ENCODE data around the gene RNF166.

The RNF166 gene

DNA sequence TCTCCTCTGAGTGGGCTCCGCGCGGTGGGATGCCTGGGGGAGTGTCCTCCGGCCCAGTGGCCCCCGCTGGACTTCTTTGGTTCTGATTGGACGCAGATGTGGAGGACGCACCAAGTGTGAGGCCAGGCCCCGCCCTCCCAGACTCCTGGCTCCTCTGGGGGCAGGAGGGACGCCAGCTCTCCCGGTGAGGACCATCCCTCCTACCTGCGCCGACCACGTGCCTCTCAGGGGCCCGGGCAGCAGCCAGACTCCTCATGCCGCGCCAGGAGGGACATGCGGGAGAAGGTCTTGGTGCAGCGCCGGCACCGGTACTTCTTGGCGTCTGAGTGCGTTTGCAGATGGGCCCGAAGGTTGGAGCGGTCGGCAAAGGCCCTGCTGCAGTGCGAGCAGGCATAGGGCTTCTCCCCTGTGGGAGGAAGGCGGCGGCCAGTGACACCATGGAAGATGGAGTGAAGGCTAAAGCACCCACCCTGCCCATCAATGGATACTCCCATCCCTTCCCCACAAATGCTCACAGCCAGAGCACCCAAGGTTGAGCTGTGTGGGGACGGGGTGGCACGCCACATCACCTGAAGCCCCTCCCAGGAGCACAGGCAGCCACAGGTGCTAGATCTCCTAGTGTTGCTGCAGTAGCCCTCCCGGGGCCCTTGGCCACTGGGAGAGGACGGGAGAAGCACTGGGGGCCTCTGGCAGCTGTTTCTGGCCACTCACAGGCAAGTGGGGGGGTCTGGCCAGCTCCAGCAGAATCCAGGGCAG, 27.8 kb downstream of the RNF166 start:
- in situ Hi-C loops (cut with HindIII; ENCODE audit: low sequenced_read_pairs): loop anchor here (10.0 kb wide), 1 partner anchor 106 kb away; the partner anchor contains the start of gene PIEZO1
- no peak overlapping the region for H3K4me3 ChIP-seq (ENCODE audit: low read depth, low read length)
- no peak for DNase-seq (ENCODE audit: low read depth)
- TF ChIP-seq, protein P1, sequence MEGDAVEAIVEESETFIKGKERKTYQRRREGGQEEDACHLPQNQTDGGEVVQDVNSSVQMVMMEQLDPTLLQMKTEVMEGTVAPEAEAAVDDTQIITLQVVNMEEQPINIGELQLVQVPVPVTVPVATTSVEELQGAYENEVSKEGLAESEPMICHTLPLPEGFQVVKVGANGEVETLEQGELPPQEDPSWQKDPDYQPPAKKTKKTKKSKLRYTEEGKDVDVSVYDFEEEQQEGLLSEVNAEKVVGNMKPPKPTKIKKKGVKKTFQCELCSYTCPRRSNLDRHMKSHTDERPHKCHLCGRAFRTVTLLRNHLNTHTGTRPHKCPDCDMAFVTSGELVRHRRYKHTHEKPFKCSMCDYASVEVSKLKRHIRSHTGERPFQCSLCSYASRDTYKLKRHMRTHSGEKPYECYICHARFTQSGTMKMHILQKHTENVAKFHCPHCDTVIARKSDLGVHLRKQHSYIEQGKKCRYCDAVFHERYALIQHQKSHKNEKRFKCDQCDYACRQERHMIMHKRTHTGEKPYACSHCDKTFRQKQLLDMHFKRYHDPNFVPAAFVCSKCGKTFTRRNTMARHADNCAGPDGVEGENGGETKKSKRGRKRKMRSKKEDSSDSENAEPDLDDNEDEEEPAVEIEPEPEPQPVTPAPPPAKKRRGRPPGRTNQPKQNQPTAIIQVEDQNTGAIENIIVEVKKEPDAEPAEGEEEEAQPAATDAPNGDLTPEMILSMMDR (IDR thresholded peaks at IDR 0.05; ENCODE audit: low read depth, low read length, missing control alignments): no peak

- in situ Hi-C loops (cut with HindIII; ENCODE audit: low sequenced_read_pairs): loop anchor here (10.0 kb wide), 1 partner anchor 107 kb away; the partner anchor contains the start of gene PIEZO1
- TF ChIP-seq, protein P1 (IDR thresholded peaks at IDR 0.05; ENCODE audit: low read depth, low read length, missing control alignments): no peak
- no peak for DNase-seq (ENCODE audit: low read depth)
- H3K4me3 ChIP-seq (ENCODE audit: low read depth, low read length): no peak overlapping the region
Measured at GRCh38 chr16:88677721-88678120, 28.5 kb downstream of the RNF166 start.

DNA sequence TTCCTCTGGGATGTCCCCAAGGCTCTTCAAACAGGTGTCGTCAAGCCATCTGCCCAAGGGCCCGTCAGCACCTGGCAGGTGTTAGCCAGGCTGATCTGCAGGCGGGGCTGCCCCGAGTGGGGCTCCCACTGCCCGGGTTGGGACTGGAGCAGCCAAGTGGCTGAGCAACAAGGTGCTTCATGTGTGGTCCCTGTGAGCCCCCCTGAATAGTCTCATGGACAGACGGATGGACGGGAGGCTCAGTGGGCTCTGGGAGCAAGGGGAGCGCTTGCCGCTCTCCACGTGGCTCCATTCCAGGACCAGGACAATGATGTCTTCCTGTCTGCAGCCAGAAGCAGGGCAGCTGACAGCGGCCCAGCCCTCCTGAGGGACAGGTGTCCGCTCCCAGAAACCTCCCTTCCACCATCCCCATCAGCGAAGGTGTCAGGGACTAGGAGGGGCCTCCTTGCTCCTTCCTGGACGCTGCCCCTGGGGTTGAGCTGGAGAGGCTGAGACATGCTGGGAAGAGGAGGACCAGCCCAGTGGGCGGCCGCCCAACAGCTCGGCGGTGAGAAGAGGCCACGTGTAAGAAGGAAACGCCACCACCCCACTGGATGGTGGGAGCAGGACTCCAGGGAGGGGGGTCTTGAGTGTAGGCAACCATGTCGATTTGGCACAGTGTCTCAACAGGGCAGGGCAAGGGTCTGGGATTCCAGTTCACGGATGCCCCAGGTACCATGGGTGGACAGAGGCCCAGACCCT, 29.5 kb downstream of the RNF166 start:
- in situ Hi-C loops (cut with HindIII; ENCODE audit: low sequenced_read_pairs): loop anchor here (10.0 kb wide), 1 partner anchor 108 kb away; the partner anchor contains the start of gene PIEZO1
- no peak overlapping the region for H3K4me3 ChIP-seq (ENCODE audit: low read depth, low read length)
- TF ChIP-seq, protein P1 (IDR thresholded peaks at IDR 0.05; ENCODE audit: low read depth, low read length, missing control alignments): no peak
- no peak for DNase-seq (ENCODE audit: low read depth)

DNA sequence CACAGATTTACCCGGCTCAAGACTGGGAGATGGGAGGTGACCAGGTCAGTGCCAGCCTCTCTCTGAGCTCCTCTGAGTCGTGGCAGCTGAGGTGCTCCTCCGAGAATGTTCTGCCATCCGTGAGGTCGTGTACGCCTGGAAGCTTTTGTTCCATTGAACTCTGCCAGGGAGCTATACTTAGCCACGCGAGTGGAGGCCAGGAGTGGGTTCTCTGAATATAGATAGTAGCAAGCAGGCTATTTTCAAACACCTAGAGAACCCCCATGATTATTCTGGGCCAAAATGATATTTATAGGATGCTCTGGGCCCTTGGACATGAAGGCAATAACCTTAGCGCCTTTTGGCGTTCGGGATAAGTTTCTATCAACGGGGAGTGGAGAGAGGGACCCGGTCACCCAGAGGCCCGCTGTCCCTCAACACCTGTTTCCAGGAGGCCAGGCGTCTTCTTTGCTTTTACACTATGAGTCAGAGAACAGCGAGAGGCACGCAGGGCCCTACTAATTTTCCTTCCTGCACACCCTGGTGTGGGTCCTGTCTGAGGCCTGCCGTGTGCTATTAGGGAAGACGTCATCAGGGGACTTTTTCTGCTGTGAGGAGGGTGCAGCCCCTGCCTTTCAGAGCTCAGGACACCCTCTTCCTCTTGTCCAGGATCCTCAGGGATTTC, 32.4 kb downstream of the RNF166 start:
- in situ Hi-C loops (cut with HindIII; ENCODE audit: low sequenced_read_pairs): loop anchor here (10.0 kb wide), 1 partner anchor 111 kb away; the partner anchor contains the start of gene PIEZO1
- DNase-seq (ENCODE audit: low read depth): no peak
- no peak overlapping the region for H3K4me3 ChIP-seq (ENCODE audit: low read depth, low read length)
- TF ChIP-seq, protein P1 (IDR thresholded peaks at IDR 0.05; ENCODE audit: low read depth, low read length, missing control alignments): no peak

DNA sequence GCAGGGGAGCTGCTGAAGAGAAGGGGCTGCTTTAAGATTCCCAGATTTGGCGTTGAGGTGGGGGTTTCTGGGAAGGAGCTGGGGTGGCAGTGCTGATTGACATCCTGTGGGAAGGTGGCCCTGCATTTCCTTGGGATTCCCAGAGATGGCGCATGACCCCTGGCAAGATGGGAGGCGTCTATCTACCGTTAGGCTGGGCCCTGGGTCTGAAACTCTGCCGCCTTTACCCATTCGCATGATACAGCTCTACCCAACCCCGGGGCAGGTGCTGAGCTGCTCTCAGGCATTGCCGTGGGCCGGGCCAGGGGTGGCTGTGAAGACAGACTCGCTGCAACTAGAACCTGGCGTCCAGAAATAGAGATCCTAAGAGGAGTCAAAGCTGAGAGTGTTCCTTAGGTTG, 33.4 kb downstream of the RNF166 start:
- TF ChIP-seq, protein P1 (IDR thresholded peaks at IDR 0.05; ENCODE audit: low read depth, low read length, missing control alignments): peak; percentile 39
- in situ Hi-C loops (cut with HindIII; ENCODE audit: low sequenced_read_pairs): loop anchor here (10.0 kb wide), 1 partner anchor 112 kb away; the partner anchor contains the start of gene PIEZO1
- no peak for DNase-seq (ENCODE audit: low read depth)
- H3K4me3 ChIP-seq (ENCODE audit: low read depth, low read length): no peak overlapping the region

- no peak overlapping the region for H3K4me3 ChIP-seq (ENCODE audit: low read depth, low read length)
- DNase-seq (ENCODE audit: low read depth): no peak
- in situ Hi-C loops (cut with HindIII; ENCODE audit: low sequenced_read_pairs): loop anchor here (10.0 kb wide), 1 partner anchor 113 kb away; the partner anchor contains the start of gene PIEZO1
- TF ChIP-seq, protein P1 (IDR thresholded peaks at IDR 0.05; ENCODE audit: low read depth, low read length, missing control alignments): no peak
Measured at GRCh38 chr16:88671806-88672205, 34.4 kb downstream of the RNF166 start.
